HG03280 (cell line): ENCODE results near the gene CCDC182.

Experiments used
- ATAC-seq: cut with Tn5 transposase; IDR thresholded peaks from one replicate; pipeline ENCODE4 v1.9.1; 2021; ENCODE audit warnings: mild to moderate bottlenecking, moderate library complexity; ENCODE audit not compliant: unreplicated experiment

The CCDC182 gene

DNA sequence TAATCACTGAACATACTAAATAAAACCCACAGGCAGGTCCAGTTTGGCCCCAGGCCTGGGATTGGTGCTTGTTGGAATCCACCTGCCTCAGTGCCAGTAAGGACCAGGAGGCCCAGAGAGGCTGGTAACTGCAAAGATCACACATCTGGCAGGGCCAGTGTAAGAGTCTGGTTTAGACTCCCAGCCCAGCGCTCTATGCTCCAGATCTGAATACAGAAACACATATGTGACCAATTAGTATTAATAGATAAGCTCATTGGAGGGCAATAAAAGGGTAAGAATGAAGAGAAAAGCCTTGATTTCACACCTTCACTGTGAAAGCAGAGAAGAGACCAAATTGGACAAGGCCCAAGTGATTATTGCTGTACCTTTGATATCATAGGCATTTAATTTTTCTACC is 13.6 kb upstream of the CCDC182 start:
- ATAC-seq: no peak

DNA sequence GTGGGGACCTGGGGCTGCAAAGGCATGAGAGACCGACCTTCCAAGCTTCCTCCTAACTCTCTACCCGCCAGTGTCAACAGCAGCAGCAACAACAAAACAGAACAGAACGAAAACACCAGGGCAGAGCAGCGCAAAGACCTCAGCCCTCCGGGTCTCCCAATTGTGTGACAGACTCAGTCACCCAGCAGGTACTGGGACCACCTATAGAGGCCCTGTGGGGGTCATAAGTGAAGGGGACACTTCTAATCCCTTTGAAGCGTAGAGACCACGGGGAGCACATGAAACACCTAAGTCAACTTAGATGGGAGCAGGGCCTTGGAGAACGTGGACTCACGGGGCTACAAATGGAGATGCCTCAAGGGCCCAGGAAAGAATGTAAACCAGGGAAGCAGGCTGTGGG is 12.6 kb upstream of the CCDC182 start:
- ATAC-seq: no peak

GRCh38 chr17:57756951-57757350 is 11.9 kb upstream of the CCDC182 start:
- ATAC-seq: no peak

DNA sequence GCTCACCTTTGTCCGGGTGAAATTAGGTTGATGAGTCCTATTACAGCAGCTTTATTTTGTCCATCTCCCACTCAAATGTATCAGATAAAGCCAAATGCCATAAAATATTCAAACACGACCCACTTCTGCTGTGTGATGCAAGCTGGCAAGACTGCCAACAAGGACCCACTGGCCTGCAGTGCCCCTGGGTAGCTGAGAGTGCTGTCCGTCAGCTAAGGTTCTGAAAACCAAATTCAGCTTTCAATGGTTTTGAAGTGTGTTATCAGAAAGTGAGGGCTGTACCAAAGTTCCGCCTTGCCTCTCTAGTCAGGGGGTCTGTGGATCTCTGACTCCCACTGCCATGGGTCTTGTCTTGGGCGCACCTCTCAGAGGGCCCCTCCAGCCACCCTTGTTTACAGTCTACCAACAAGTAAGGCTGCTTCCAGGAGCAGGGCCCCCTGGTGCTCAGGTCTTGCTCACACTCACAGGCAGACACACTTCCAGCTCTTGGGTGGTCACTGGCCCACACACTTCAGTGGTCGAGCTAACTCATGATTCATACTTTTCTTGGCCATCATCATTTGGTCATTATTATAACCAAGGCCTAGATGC is 10.5 kb upstream of the CCDC182 start:
- ATAC-seq: no peak

GRCh38 chr17:57752031-57752905 is 7.2 kb upstream of the CCDC182 start:
- ATAC-seq: no peak

DNA sequence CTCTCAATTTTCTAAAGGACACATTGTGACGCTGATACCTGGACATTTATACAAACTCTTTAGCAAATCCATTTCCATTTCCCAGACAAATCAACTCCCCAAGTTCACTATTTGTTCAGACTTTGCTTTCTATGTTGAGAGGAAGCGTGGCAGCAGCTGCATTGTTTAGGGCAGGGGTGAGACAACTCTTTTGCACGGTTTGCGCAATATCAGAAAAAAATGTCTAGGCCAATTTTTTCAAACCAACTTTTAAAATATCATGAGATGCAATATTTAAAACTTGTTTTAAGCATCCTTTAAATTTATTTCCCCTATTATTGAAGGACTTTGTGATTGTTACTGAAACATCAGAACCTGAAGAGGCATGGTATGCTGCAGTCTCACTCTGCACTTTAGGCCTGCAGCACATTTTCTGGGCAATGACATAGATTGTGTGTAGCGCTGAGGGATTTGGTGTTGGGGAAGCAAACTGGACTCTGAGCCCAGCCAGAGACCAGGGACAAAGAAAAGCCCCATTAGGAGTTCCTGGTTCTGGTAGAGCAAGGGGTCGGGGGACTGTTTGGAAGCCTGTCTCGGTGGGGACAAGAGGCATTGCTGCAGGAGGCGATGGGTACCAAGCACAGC is 6.4 kb upstream of the CCDC182 start:
- ATAC-seq: no peak

GRCh38 chr17:57750895-57751294 is 5.8 kb upstream of the CCDC182 start:
- no peak for ATAC-seq

DNA sequence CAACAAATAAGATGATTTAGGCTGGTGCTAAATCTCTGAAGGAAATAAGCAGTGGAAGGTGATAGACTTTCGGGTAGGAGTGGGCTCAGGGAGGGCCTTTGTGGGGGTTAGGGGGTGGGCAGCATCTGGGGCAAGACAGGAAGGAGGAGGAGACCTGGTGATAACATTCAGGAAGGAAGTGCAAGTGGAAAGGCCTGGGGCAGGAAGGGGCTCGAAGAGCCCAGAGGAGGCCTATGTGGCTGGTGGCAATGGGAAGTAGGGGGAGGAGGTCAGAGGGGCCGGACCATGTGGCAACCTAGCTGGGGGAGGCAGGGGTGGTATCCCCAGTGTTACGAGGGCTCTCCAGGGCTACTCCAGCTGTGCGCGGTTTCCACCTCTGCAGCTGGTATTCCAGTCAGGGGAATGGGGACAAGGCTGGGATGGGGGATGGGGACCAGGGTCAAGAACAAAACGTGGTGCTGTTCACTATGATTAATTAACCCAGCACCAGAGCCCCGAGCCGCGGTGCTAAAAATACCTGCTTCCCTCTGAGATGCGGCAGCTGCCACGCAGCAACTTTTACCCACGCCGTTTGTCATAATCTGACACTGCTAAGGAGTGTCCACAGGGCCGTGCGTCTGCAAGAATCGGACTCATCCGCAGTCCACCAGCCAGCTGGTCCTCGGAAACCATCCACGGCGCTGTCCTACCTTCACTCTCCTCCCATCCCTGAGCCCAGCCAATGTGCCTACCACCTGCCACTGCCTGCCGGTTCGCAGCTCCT is 5.2 kb upstream of the CCDC182 start:
- no peak for ATAC-seq

- no peak for ATAC-seq
These were observed 4.6 kb upstream of the CCDC182 start for GRCh38 chr17:57749701-57750100.

DNA sequence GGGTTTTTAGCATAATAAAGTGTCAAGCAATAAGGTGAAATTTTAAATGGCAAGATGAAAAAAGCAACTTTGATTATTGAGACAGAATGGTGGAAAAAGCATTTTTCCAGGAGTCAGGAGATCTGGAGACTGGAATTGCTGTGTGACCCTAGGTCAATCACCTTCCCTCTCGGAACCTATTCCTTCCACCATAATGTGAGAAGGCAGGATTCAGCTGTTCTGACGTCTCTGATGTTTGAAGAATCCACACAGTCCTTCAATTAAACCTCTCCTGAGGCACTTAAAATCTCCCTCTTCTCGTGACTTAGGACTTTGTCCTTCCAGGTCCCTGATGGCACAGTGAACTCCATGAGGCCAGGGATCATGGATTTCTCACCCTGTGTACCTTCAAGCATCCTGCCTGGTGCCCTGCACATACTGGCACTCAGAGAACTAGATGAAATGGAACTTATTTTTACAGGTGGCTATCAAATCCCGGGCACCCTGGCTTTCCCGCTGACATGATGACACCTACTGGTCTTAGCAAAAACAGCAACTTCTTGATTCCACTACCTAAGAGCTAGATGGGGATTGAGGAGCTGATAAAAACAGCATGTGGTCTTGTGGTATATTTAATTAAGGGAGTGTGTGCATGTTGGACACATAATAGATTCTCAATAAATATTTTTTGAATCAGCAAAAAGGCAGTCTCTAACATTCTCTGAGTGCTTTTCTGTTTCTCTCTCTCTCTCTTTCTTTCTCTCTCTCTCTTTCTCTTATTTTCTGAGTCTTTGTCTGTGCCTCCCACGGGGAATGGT is 2.3 kb upstream of the CCDC182 start:
- ATAC-seq: no peak

DNA sequence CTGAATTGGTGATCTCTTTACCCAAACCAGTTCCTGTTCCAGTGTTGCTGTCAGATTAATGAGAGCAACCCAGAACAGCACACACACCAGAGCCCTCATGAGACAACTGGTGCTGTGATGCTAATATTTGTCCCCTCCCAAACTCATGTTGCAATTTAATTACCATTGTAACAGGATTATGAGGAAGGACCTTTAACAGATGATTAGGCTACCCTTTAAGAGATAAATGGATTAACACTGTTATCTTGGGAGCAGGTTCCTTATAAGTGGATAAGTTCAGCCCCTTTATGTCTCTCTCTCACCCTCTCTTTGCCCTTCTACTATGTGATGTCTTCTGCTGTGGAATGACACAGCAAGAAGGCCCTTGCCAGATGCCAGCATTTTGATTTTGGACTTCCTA is 1.1 kb upstream of the CCDC182 start:
- no peak for ATAC-seq

DNA sequence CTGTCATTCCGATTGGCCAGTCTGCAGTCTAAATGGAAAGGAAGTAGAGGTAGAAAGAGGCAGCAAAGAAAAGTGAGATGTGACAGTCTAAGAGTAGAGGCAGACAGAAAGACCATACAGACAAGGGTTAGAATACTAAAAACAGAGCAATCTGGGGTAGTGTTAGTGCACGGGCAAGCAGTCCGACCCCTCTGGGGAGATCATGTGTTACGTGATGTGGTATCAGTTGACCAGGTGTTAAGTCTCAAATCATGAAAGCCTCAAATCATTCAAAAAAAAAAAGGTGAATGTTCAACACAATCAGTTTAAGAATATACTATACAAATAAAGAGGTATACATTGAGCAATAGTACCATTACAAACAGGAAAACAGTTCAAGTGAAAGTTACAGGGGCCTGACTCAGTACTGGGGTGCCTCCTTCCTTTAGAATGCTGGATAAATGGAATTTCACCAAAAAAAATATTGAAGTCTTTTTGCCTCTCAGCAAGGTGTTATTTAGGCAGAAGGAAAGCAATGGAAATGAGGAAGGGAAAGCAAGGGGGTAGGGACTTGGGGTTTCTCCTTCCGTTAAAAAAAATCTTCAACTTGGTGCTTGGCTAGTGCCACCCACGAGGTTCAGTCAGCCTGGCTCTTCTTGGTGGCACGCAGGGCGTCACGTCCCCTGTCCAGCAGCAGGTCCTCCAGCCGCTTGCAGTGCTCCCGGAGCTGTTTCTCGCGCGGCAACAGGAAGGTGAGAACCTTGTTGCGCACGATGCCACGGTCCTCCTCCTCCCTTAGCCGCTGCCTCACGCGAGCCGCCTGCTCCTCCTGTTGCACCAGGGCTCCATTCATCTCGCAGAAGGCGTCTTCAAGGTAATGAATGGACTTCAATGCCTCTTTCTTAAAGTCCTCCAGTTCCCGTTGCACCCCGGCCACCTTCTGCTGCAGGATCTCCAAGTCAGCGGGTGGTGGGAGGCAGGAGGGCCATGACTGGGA is 616 bp downstream of the CCDC182 start:
- no peak for ATAC-seq

DNA sequence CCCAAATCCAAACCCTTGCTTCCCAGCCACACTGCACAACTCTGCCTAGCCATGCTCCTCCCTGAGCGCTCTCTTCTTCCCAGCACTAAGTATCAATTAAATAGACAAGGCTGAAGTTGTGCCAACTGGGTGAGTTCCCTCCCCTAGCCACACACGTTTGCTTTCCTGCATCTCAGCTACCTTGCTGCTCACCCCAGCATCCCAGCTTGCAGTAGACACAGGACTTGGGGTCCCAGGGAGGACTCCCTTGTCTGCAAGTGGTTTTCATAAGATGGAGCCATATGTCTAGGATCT is 4.9 kb downstream of the CCDC182 start:
- ATAC-seq: no peak

GRCh38 chr17:57739402-57740234 is 5.5 kb downstream of the CCDC182 start:
- no peak for ATAC-seq

- ATAC-seq: no peak
These were observed 7.6 kb downstream of the CCDC182 start for GRCh38 chr17:57737450-57737849.

- ATAC-seq: no peak
These were observed 9.4 kb downstream of the CCDC182 start for GRCh38 chr17:57735707-57736106.

- ATAC-seq: no peak
These were observed 9.9 kb downstream of the CCDC182 start for GRCh38 chr17:57735230-57735629.

- no peak for ATAC-seq
These were observed 12.0 kb downstream of the CCDC182 start for GRCh38 chr17:57733085-57733484.

- ATAC-seq: no peak
These were observed 13.0 kb downstream of the CCDC182 start for GRCh38 chr17:57732062-57732461.
